22Rv1 (cell line): Measurements from ENCODE around the gene NRG3.

ENCODE experiments used
- CTCF ChIP-seq: fragments of 450-650 bp; IDR thresholded peaks from 2 replicates; pipeline ENCODE4 v1.5.1; 2017; ENCODE audit warnings: mild to moderate bottlenecking
- ZFX ChIP-seq: fragments of 450-650 bp; IDR thresholded peaks from 2 replicates; pipeline ENCODE4 v1.6.1; 2017; ENCODE audit warnings: antibody characterized with exemption, borderline replicate concordance

GRCh38 chr10:82683945-82684344 is 809.0 kb downstream of the NRG3 start:
- TF ChIP-seq CTCF = no peak
- TF ChIP-seq ZFX = no peak
